ENCODE results near the gene U2AF2.

- TF ChIP-seq EZH2 (optimal IDR thresholded peaks at IDR 0.05; ENCODE audit: low read depth, low read length) (no peak), CTCF (IDR thresholded peaks at IDR 0.05; ENCODE audit: low read length) (no peak)
These were observed 36.4 kb upstream of the U2AF2 start for GRCh38 chr19:55618426-55618825.

Measured in MM.1S (cell line).